GM23338 (cell line): ENCODE measurements around the gene PPP6R2. TPM values are rescaled to one million over a fixed set of nuclear protein-coding genes. Genes with fewer than 3 reads are reported as not detected.

Experiments used
- ATAC-seq: fragments of 200-7000 bp; cut with Tn5 transposase; 3 replicates; pipeline ENCODE4 v1.9.1; 2020
- DNase-seq: peaks from one replicate; pipeline ENCODE4 v3.0.0-alpha.2; 2015; ENCODE audit warnings: low spot score
- H2AFZ ChIP-seq: fragments of 200-600 bp; sonication (generic); 2 replicates; pipeline ENCODE4 v1.8.0; 2016; ENCODE audit warnings: antibody characterized with exemption, mild to moderate bottlenecking, moderate library complexity
- H3F3A ChIP-seq: fragments of 200-600 bp; sonication (generic); replicated peaks from 2 replicates; pipeline ENCODE4 v1.8.0; 2017; ENCODE audit warnings: antibody characterized with exemption, mixed run types, low read depth
- H3K27ac ChIP-seq: fragments of 200-600 bp; sonication (generic); 2 replicates; pipeline ENCODE4 v1.6.1; 2016; ENCODE audit warnings: low read depth
- H3K27me3 ChIP-seq: fragments of 200-600 bp; sonication (generic); 2 replicates; pipeline ENCODE4 v1.8.0; 2016; ENCODE audit warnings: mild to moderate bottlenecking, mixed run types, moderate library complexity; ENCODE audit not compliant: insufficient read depth
- H3K36me3 ChIP-seq: fragments of 200-600 bp; sonication (generic); 2 replicates; pipeline ENCODE4 v1.8.0; 2016; ENCODE audit warnings: mild to moderate bottlenecking; ENCODE audit not compliant: insufficient read depth
- H3K4me1 ChIP-seq: fragments of 200-600 bp; sonication (generic); 2 replicates; pipeline ENCODE4 v1.8.0; 2016; ENCODE audit warnings: mild to moderate bottlenecking, moderate library complexity; ENCODE audit not compliant: insufficient read depth
- H3K4me2 ChIP-seq: fragments of 200-600 bp; sonication (generic); 2 replicates; pipeline ENCODE4 v1.7.1; 2017; ENCODE audit warnings: mixed run types
- H3K4me3 ChIP-seq: fragments of 200-600 bp; sonication (generic); 2 replicates; pipeline ENCODE4 v1.6.1; 2016; ENCODE audit warnings: mixed run types
- H3K79me2 ChIP-seq: fragments of 200-600 bp; sonication (generic); replicated peaks from 2 replicates; pipeline ENCODE4 v1.8.0; 2017; ENCODE audit warnings: mild to moderate bottlenecking; ENCODE audit not compliant: insufficient read depth
- H3K9me2 ChIP-seq: fragments of 200-600 bp; sonication (generic); 2 replicates; pipeline ENCODE4 v1.8.0; 2017; ENCODE audit not compliant: insufficient read depth
- H4K20me1 ChIP-seq: fragments of 200-600 bp; sonication (generic); replicated peaks from 2 replicates; pipeline ENCODE4 v1.8.0; 2017; ENCODE audit warnings: mild to moderate bottlenecking; ENCODE audit not compliant: insufficient read depth
- H3K27ac Mint-ChIP-seq: 2 replicates; pipeline ENCODE4 v1.8.0; 2020; ENCODE audit warnings: inconsistent platforms, mild to moderate bottlenecking, moderate library complexity, mixed read lengths
- H3K27me3 Mint-ChIP-seq: 3 replicates; pipeline ENCODE4 v1.8.0; 2022; ENCODE audit warnings: low read depth, mild to moderate bottlenecking, moderate library complexity, mixed read lengths, inconsistent platforms; ENCODE audit not compliant: insufficient read depth, poor library complexity
- H3K36me3 Mint-ChIP-seq: 3 replicates; pipeline ENCODE4 v1.8.0; 2021; ENCODE audit warnings: low read depth, mild to moderate bottlenecking, inconsistent platforms, moderate library complexity, mixed read lengths
- H3K4me1 Mint-ChIP-seq: 3 replicates; pipeline ENCODE4 v1.8.0; 2020; ENCODE audit warnings: mild to moderate bottlenecking, inconsistent platforms, mixed read lengths
- H3K4me3 Mint-ChIP-seq: 3 replicates; pipeline ENCODE4 v1.8.0; 2021; ENCODE audit warnings: moderate library complexity, mild to moderate bottlenecking, inconsistent platforms, mixed read lengths
- H3K9me3 Mint-ChIP-seq: 3 replicates; pipeline ENCODE4 v1.8.0; 2020; ENCODE audit warnings: moderate library complexity, mild to moderate bottlenecking, inconsistent platforms, mixed read lengths
- CTCF ChIP-seq, 2 experiments: fragments of 200-600 bp in 1 of 2; sonication (generic) in 1 of 2; conservative IDR thresholded peaks; 2 replicates each; pipeline versions ENCODE4 v1.5.1 to v1.6.1; 2016 to 2017; ENCODE audit warnings: antibody characterized with exemption in 2 of 2, low read depth in 2 of 2, mild to moderate bottlenecking in 2 of 2, moderate library complexity in 1 of 2
- ETS1 ChIP-seq: IDR thresholded peaks from 2 replicates; pipeline ENCODE4 v1.6.1; 2016; ENCODE audit warnings: antibody characterized with exemption
- EZH2phosphoT487 ChIP-seq: fragments of 200-600 bp; sonication (generic); IDR thresholded peaks from one replicate; pipeline ENCODE4 v1.8.1; 2018; ENCODE audit warnings: antibody characterized with exemption; ENCODE audit not compliant: unreplicated experiment
- JUNB ChIP-seq: IDR thresholded peaks from one replicate; pipeline ENCODE4 v1.6.1; 2016; ENCODE audit warnings: antibody characterized with exemption; ENCODE audit not compliant: unreplicated experiment
- POLR2AphosphoS5 ChIP-seq: IDR thresholded peaks from 2 replicates; pipeline ENCODE4 v1.6.1; 2016; ENCODE audit warnings: antibody characterized with exemption, low read depth
- STAT1 ChIP-seq: IDR thresholded peaks from one replicate; pipeline ENCODE4 v1.6.1; 2016; ENCODE audit warnings: antibody characterized with exemption; ENCODE audit not compliant: unreplicated experiment
- ZNF114 ChIP-seq: fragments of 250-450 bp; sonication (Bioruptor Pico); IDR thresholded peaks from 2 replicates; pipeline ENCODE4 v1.5.0; 2020; ENCODE audit warnings: mild to moderate bottlenecking, moderate library complexity
- ZNF462 ChIP-seq: fragments of 250-450 bp; sonication (Bioruptor Pico); IDR thresholded peaks from 2 replicates; pipeline ENCODE4 v1.5.0; 2020; ENCODE audit warnings: mild to moderate bottlenecking, moderate library complexity
- polyA plus RNA-seq: library from polyadenylated mRNA; unstranded; fragments of >200 nt; fragmentation: Nextera tagmentation; extraction: Ambion mirVana; gene quantifications from 2 replicates; pipeline ENCODE4 v1.2.1, GENCODE V29; 2016
- total RNA-seq: library from RNA; depleted of rRNA; stranded (reverse); fragments of >200 nt; shearing (Covaris generic); gene quantifications from 2 replicates; pipeline ENCODE4 v1.2.3, GENCODE V29; 2014

Gene PPP6R2
- total and polyA plus RNA-seq, 2 experiments from 2014 or later, result 11.9 to 45.8 TPM

GRCh38 chr22:50419116-50419515 lies 76.0 kb downstream of the PPP6R2 start (continued):
- no peak for TF ChIP-seq ZNF462 (CRISPR knock-in tag)

GRCh38 chr22:50420015-50420414 lies 76.9 kb downstream of the PPP6R2 start:
- H3K27ac Mint-ChIP-seq, result peak overlapping the region; percentile 39; the same call in 1 of the 2 replicates
- Histone ChIP-seq H3K4me1 (no peaks in the 10 kb centered on the region), H3K36me3 (peaks cover 9% of the 10 kb centered on the region), H3K79me2 (no peaks in the 10 kb centered on the region), H3F3A (no peaks in the 10 kb centered on the region), H3K27ac (no peak overlapping the region), H3K4me2 (no peak overlapping the region), H3K27me3 (no peaks in the 10 kb centered on the region), H2AFZ (no peak overlapping the region), H3K9me2 (no peaks in the 10 kb centered on the region), H4K20me1 (no peaks in the 10 kb centered on the region; the same call in none of the 2 replicates), H3K4me3 (no peak overlapping the region)
- H3K4me1 Mint-ChIP-seq, result no peaks in the 10 kb centered on the region
- H3K9me3 Mint-ChIP-seq, result no peaks in the 10 kb centered on the region
- ATAC-seq, result no peak
- no peak overlapping the region for H3K4me3 Mint-ChIP-seq
- H3K36me3 Mint-ChIP-seq, result peaks cover 57% of the 10 kb centered on the region
- DNase-seq, result no peak
- H3K27me3 Mint-ChIP-seq, result no peaks in the 10 kb centered on the region
- TF ChIP-seq EZH2phosphoT487 (no peak), CTCF (conservative IDR thresholded peaks at IDR 0.05; ENCODE audit: low read depth in 2 of 2) (no peak), POLR2AphosphoS5 (no peak), JUNB (no peak), ZNF114 (CRISPR knock-in tag) (no peak), ETS1 (no peak), STAT1 (no peak)
